Fibroblast of lung (primary cell): Measurements from ENCODE around the gene FGF2. TPM values are rescaled to one million over a fixed set of nuclear protein-coding genes. Genes with fewer than 3 reads are reported as not detected.

Experiments used
- DNase-seq, 2 donors: peaks; one replicate each; pipeline versions ENCODE4 v3.0.0 to v3.0.0-alpha.2; 2010; ENCODE audit warnings: low read depth in 2 of 2
- H2AFZ ChIP-seq: 2 replicates; pipeline ENCODE4 v1.5.1; 2012; ENCODE audit warnings: low read length, control low read depth, inconsistent platforms
- H3K27ac ChIP-seq: 2 replicates; pipeline ENCODE4 v1.5.1; 2011; ENCODE audit warnings: low read length, control low read depth; ENCODE audit not compliant: insufficient read depth
- H3K27me3 ChIP-seq: 2 replicates; pipeline ENCODE4 v1.5.1; 2011; ENCODE audit warnings: mild to moderate bottlenecking, low read length; ENCODE audit not compliant: control insufficient read depth, insufficient read depth
- H3K36me3 ChIP-seq: 2 replicates; pipeline ENCODE4 v1.5.1; 2011; ENCODE audit warnings: low read length; ENCODE audit not compliant: control insufficient read depth, insufficient read depth
- H3K4me1 ChIP-seq: 2 replicates; pipeline ENCODE4 v1.5.1; 2011; ENCODE audit warnings: low read length; ENCODE audit not compliant: control insufficient read depth, insufficient read depth; ENCODE audit errors: extremely low read depth
- H3K4me2 ChIP-seq: 2 replicates; pipeline ENCODE4 v1.5.1; 2011; ENCODE audit warnings: low read length, control low read depth; ENCODE audit not compliant: insufficient read depth; ENCODE audit errors: extremely low read depth
- H3K4me3 ChIP-seq, 4 experiments: fragments of 200-600 bp in 1 of 4; sonication (generic) in 1 of 4; replicated peaks in 1 of 4; 2 replicates each; pipeline ENCODE4 v1.5.1; 2011 to 2016; ENCODE audit warnings: low read length in 4 of 4, low read depth in 3 of 4, mild to moderate bottlenecking in 3 of 4, control low read depth in 2 of 4, inconsistent platforms in 1 of 4, mixed read lengths in 1 of 4; ENCODE audit not compliant: insufficient read depth in 1 of 4; ENCODE audit errors: control extremely low read depth in 1 of 4
- H3K79me2 ChIP-seq: 2 replicates; pipeline ENCODE4 v1.5.1; 2012; ENCODE audit warnings: mild to moderate bottlenecking, low read length, inconsistent platforms; ENCODE audit not compliant: control insufficient read depth, insufficient read depth
- H3K9ac ChIP-seq: 2 replicates; pipeline ENCODE4 v1.5.1; 2011; ENCODE audit warnings: mild to moderate bottlenecking, low read length, control low read depth; ENCODE audit not compliant: insufficient read depth
- H3K9me3 ChIP-seq: 2 replicates; pipeline ENCODE4 v1.5.1; 2012; ENCODE audit warnings: low read depth, low read length; ENCODE audit not compliant: control insufficient read depth, insufficient read depth
- H4K20me1 ChIP-seq: 2 replicates; pipeline ENCODE4 v1.5.1; 2011; ENCODE audit warnings: low read length; ENCODE audit not compliant: control insufficient read depth, insufficient read depth; ENCODE audit errors: extremely low read depth
- CTCF ChIP-seq, 2 donors: IDR thresholded peaks in 1 of 2; conservative IDR thresholded peaks in 1 of 2; 1 replicate in 1 of 2; 2 replicates in 1 of 2; pipeline ENCODE4 v1.5.1; 2011 to 2012; ENCODE audit warnings: low read length in 2 of 2, control low read depth in 1 of 2, inconsistent platforms in 1 of 2, low read depth in 1 of 2, mild to moderate bottlenecking in 1 of 2
- EZH2 ChIP-seq: IDR thresholded peaks from 2 replicates; pipeline ENCODE4 v1.5.1; 2012; ENCODE audit warnings: low read length, control low read depth, mild to moderate bottlenecking; ENCODE audit errors: missing control alignments
- polyA plus RNA-seq, 2 donors: library from polyadenylated mRNA; depleted of rRNA in 1 of 2; stranded (reverse) in 1 of 2; unstranded in 1 of 2; fragments of >200 nt; gene quantifications; 2 replicates each; pipeline ENCODE4 v1.2.1, GENCODE V29; 2011 to 2012; ENCODE audit warnings: missing spikeins in 1 of 2
- total RNA-seq: library from RNA; depleted of rRNA; stranded (reverse); fragments of >200 nt; gene quantifications from 2 replicates; pipeline ENCODE4 v1.2.1, GENCODE V29; 2014

FGF2 gene
- total and polyA plus RNA-seq, 2 donors (not counting 1 experiment from before 2014, with no cell fraction given), result 38.5 to 98.3 TPM

GRCh38 chr4:122819708-122820449 is 6.8 kb upstream of the FGF2 start:
- no peaks in the 10 kb centered on the region for H3K9me3 ChIP-seq
- no peaks in the 10 kb centered on the region for H3K79me2 ChIP-seq
- no peak overlapping the region for H2AFZ ChIP-seq
- peak; percentile 38 to 47 for DNase-seq
- no peak overlapping the region for H3K9ac ChIP-seq
- no peaks in the 10 kb centered on the region for H4K20me1 ChIP-seq
- H3K36me3 ChIP-seq, result no peaks in the 10 kb centered on the region
- H3K27me3 ChIP-seq, result no peaks in the 10 kb centered on the region
- no peak overlapping the region for H3K27ac ChIP-seq
- H3K4me3 ChIP-seq, result no peak overlapping the region
- H3K4me1 ChIP-seq, result peaks cover 3% of the 10 kb centered on the region
- no peak for TF ChIP-seq CTCF (conservative IDR thresholded peaks at IDR 0.05 in 1 of 2, IDR thresholded peaks at IDR 0.05 in 1 of 2; ENCODE audit: low read depth in 1 of 2, low read length in 2 of 2)
- no peak for TF ChIP-seq EZH2
- H3K4me2 ChIP-seq, result no peak overlapping the region

- no peak overlapping the region for H2AFZ ChIP-seq
- no peak overlapping the region for H3K4me3 ChIP-seq
- H3K79me2 ChIP-seq, result no peaks in the 10 kb centered on the region
- no peak overlapping the region for H3K9ac ChIP-seq
- peaks cover 3% of the 10 kb centered on the region for H3K4me1 ChIP-seq
- no peak overlapping the region for H3K4me2 ChIP-seq
- H3K36me3 ChIP-seq, result no peaks in the 10 kb centered on the region
- H4K20me1 ChIP-seq, result no peaks in the 10 kb centered on the region
- H3K27me3 ChIP-seq, result no peaks in the 10 kb centered on the region
- H3K9me3 ChIP-seq, result no peaks in the 10 kb centered on the region
- TF ChIP-seq CTCF (conservative IDR thresholded peaks at IDR 0.05 in 1 of 2, IDR thresholded peaks at IDR 0.05 in 1 of 2; ENCODE audit: low read depth in 1 of 2, low read length in 2 of 2) (no peak), EZH2 (no peak)
- H3K27ac ChIP-seq, result no peak overlapping the region
- DNase-seq, result peak in 1 of 2 donors; percentile 60
Observed at GRCh38 chr4:122821092-122821491, 5.5 kb upstream of the FGF2 start.

GRCh38 chr4:122822466-122822865 is 4.2 kb upstream of the FGF2 start:
- Histone ChIP-seq H3K4me3 (no peak overlapping the region), H3K9ac (no peak overlapping the region), H2AFZ (no peak overlapping the region), H3K79me2 (peaks cover 5% of the 10 kb centered on the region), H3K4me2 (no peak overlapping the region), H4K20me1 (no peaks in the 10 kb centered on the region), H3K9me3 (no peaks in the 10 kb centered on the region), H3K36me3 (no peaks in the 10 kb centered on the region), H3K4me1 (peaks cover 3% of the 10 kb centered on the region), H3K27ac (no peak overlapping the region), H3K27me3 (no peaks in the 10 kb centered on the region)
- no peak for DNase-seq
- TF ChIP-seq EZH2, result no peak
